HepG2 (cell line): ENCODE data around the gene FARSB. TPM values are rescaled to one million over a fixed set of nuclear protein-coding genes. Genes with fewer than 3 reads are reported as not detected.

Source experiments
- CHD4 ChIP-seq: fragments of 200-600 bp; sonication (generic); IDR thresholded peaks from 2 replicates; pipeline ENCODE4 v1.7.0; 2017; ENCODE audit warnings: mild to moderate bottlenecking, low read length, borderline replicate concordance
- ISX ChIP-seq: sonication (generic); formaldehyde crosslinking; conservative IDR thresholded peaks from 2 replicates; pipeline ENCODE4 v1.5.0; 2020; ENCODE audit warnings: missing genetic modification reagents
- MED1 ChIP-seq: sonication (generic); formaldehyde crosslinking; IDR thresholded peaks from 2 replicates; pipeline ENCODE4 v1.4.0; 2020; ENCODE audit warnings: missing genetic modification reagents
- MEIS2 ChIP-seq: sonication (generic); formaldehyde crosslinking; IDR thresholded peaks from 2 replicates; pipeline ENCODE4 v1.9.0; 2021; ENCODE audit warnings: mild to moderate bottlenecking, missing genetic modification reagents
- NCOA5 ChIP-seq: sonication (generic); formaldehyde crosslinking; IDR thresholded peaks from 2 replicates; pipeline ENCODE4 v1.4.0; 2020; ENCODE audit warnings: missing genetic modification reagents
- NFRKB ChIP-seq: fragments of 450-650 bp; IDR thresholded peaks from 2 replicates; pipeline ENCODE4 v1.6.1; 2017
- NR3C1 ChIP-seq: sonication (generic); formaldehyde crosslinking; IDR thresholded peaks from 2 replicates; pipeline ENCODE4 v1.4.0; 2020; ENCODE audit warnings: missing genetic modification reagents
- RARA ChIP-seq: IDR thresholded peaks from 2 replicates; pipeline ENCODE4 v1.6.1; 2016; ENCODE audit warnings: missing genetic modification reagents, missing compliant biosample characterization
- SOX13 ChIP-seq, 3 experiments: fragments of 450-650 bp in 1 of 3; sonication (generic) in 1 of 3; formaldehyde crosslinking in 1 of 3; IDR thresholded peaks in 2 of 3; conservative IDR thresholded peaks in 1 of 3; 2 replicates each; pipeline versions ENCODE4 v1.5.0 to v1.6.1; 2016 to 2020; ENCODE audit warnings: antibody characterized with exemption in 1 of 3, mild to moderate bottlenecking in 1 of 3, missing compliant biosample characterization in 1 of 3, missing genetic modification reagents in 1 of 3, moderate library complexity in 1 of 3
- ZFP62 ChIP-seq: sonication (generic); formaldehyde crosslinking; IDR thresholded peaks from 2 replicates; pipeline ENCODE4 v1.4.0; 2020; ENCODE audit warnings: missing genetic modification reagents
- ZFP82 ChIP-seq: sonication (generic); formaldehyde crosslinking; IDR thresholded peaks from 2 replicates; pipeline ENCODE4 v1.5.1; 2020; ENCODE audit warnings: mild to moderate bottlenecking, missing genetic modification reagents, borderline replicate concordance
- ZNF17 ChIP-seq: sonication (generic); formaldehyde crosslinking; IDR thresholded peaks from 2 replicates; pipeline ENCODE4 v1.5.0; 2020; ENCODE audit warnings: mild to moderate bottlenecking, missing genetic modification reagents
- ZNF282 ChIP-seq: fragments of 450-650 bp; IDR thresholded peaks from 2 replicates; pipeline ENCODE4 v1.6.1; 2018; ENCODE audit not compliant: partially characterized antibody
- ZNF652 ChIP-seq: IDR thresholded peaks from 2 replicates; pipeline ENCODE4 v1.6.1; 2016; ENCODE audit warnings: low read depth, borderline replicate concordance
- polyA plus RNA-seq, 8 experiments: library from polyadenylated mRNA; depleted of rRNA in 3 of 8; stranded (reverse) in 7 of 8; unstranded in 1 of 8; fragments of >200 nt; fragmentation: Illumina TruSeq in 4 of 8; extraction: Trizol in 4 of 8; gene quantifications; 2 replicates each; pipeline versions ENCODE4 v1.2.1 to v1.2.3, GENCODE V29; 2011 to 2016; ENCODE audit warnings: low read depth in 4 of 8, missing spikeins in 1 of 8, mixed read lengths in 1 of 8; ENCODE audit not compliant: insufficient read depth in 1 of 8
- total RNA-seq, 5 experiments: library from RNA; depleted of rRNA; stranded (reverse); fragments of >200 nt; fragmentation: Illumina TruSeq; extraction: Trizol; gene quantifications; 2 replicates each; pipeline ENCODE4 v1.2.3, GENCODE V29; 2016; ENCODE audit warnings: low read depth in 1 of 5
- TF ChIP-seq, protein P1 (sequence below): sonication (generic); formaldehyde crosslinking; IDR thresholded peaks from 2 replicates; pipeline ENCODE4 v1.4.0; 2020; ENCODE audit warnings: mild to moderate bottlenecking, low read depth, missing genetic modification reagents
- TF ChIP-seq, protein P2 (sequence below): sonication (generic); formaldehyde crosslinking; IDR thresholded peaks from 2 replicates; pipeline ENCODE4 v1.4.0; 2020; ENCODE audit warnings: missing genetic modification reagents
- TF ChIP-seq, protein P3 (sequence below): sonication (generic); formaldehyde crosslinking; IDR thresholded peaks from 2 replicates; pipeline ENCODE4 v1.4.0; 2020; ENCODE audit warnings: mild to moderate bottlenecking, missing genetic modification reagents
- TF ChIP-seq, protein P4 (sequence below): IDR thresholded peaks from 2 replicates; pipeline ENCODE4 v1.6.1; 2018; ENCODE audit warnings: missing genetic modification reagents, mild to moderate bottlenecking, missing compliant biosample characterization
- TF ChIP-seq, protein P5 (sequence below): sonication (generic); formaldehyde crosslinking; IDR thresholded peaks from 2 replicates; pipeline ENCODE4 v1.8.1; 2023; ENCODE audit warnings: missing genetic modification reagents, inconsistent platforms, borderline replicate concordance
- TF ChIP-seq, protein P6 (sequence below): sonication (generic); formaldehyde crosslinking; IDR thresholded peaks from 2 replicates; pipeline ENCODE4 v1.5.0; 2020; ENCODE audit warnings: mild to moderate bottlenecking, missing genetic modification reagents
- TF ChIP-seq, protein P7 (sequence below): IDR thresholded peaks from 2 replicates; pipeline ENCODE4 v1.6.1; 2016; ENCODE audit warnings: missing compliant biosample characterization, missing genetic modification reagents, borderline replicate concordance

FARSB gene
- total and polyA plus RNA-seq, 2 of the 13 experiments (the other 11 are each of a cell fraction or from before 2014, with no cell fraction given): 23.3 to 45.9 TPM

DNA sequence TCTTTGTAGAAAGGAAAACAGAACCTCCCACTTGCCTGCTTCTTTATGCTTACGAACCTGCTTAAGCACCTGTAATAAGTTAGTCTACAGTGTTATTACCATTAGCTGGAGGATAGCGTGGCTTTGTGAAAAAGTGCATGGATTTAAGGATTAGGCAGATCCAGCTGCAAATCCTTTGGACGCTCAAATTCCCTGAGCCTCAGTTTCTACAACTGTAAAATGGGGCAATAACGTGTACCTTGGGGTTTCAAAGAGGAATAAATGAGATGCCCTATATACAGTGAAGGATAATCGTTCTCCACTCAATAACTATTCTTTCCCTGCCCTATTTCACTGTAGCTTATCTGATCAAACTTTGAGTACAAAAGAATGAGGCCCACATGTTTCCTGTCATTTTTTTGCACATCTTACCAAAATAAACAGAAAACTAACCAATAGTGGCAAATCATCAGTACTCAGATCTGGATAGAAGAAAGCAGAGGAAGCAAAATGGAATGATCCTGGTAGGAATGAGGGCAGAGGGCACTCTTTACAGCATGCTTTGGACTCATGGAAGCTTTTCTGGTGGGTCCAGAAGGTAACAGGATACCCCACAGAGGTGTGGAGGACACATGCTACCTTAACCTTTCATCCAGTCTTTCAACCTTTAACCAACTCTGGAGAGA is 30.3 kb upstream of the FARSB start (continued):
- TF ChIP-seq SOX13 (IDR thresholded peaks at IDR 0.05) (no peak), SOX13 (CRISPR knock-in tag; conservative IDR thresholded peaks at IDR 0.05 in 1 of 2, IDR thresholded peaks at IDR 0.05 in 1 of 2) (peak in 1 of 2 experiments; percentile 55; a peak in 1 of 4 replicates), NFRKB (no peak), NR3C1 (CRISPR knock-in tag) (no peak), NCOA5 (CRISPR knock-in tag) (no peak), CHD4 (no peak), MED1 (CRISPR knock-in tag) (peak; percentile 62; the same call in 1 of the 2 replicates), ZFP62 (CRISPR knock-in tag) (no peak), MEIS2 (CRISPR knock-in tag) (no peak), ZNF652 (no peak), ZNF282 (no peak), ISX (no peak), ZNF17 (CRISPR knock-in tag) (no peak), RARA (CRISPR knock-in tag) (peak; percentile 42; the same call in 1 of the 2 replicates), ZFP82 (CRISPR knock-in tag) (no peak)
- TF ChIP-seq, protein P1, sequence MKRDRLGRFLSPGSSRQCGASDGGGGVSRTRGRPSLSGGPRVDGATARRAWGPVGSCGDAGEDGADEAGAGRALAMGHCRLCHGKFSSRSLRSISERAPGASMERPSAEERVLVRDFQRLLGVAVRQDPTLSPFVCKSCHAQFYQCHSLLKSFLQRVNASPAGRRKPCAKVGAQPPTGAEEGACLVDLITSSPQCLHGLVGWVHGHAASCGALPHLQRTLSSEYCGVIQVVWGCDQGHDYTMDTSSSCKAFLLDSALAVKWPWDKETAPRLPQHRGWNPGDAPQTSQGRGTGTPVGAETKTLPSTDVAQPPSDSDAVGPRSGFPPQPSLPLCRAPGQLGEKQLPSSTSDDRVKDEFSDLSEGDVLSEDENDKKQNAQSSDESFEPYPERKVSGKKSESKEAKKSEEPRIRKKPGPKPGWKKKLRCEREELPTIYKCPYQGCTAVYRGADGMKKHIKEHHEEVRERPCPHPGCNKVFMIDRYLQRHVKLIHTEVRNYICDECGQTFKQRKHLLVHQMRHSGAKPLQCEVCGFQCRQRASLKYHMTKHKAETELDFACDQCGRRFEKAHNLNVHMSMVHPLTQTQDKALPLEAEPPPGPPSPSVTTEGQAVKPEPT (CRISPR knock-in tag): no peak
- TF ChIP-seq, protein P2, sequence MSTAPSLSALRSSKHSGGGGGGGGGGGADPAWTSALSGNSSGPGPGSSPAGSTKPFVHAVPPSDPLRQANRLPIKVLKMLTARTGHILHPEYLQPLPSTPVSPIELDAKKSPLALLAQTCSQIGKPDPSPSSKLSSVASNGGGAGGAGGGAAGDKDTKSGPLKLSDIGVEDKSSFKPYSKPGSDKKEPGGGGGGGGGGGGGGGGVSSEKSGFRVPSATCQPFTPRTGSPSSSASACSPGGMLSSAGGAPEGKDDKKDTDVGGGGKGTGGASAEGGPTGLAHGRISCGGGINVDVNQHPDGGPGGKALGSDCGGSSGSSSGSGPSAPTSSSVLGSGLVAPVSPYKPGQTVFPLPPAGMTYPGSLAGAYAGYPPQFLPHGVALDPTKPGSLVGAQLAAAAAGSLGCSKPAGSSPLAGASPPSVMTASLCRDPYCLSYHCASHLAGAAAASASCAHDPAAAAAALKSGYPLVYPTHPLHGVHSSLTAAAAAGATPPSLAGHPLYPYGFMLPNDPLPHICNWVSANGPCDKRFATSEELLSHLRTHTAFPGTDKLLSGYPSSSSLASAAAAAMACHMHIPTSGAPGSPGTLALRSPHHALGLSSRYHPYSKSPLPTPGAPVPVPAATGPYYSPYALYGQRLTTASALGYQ (CRISPR knock-in tag): no peak
- TF ChIP-seq, protein P3, sequence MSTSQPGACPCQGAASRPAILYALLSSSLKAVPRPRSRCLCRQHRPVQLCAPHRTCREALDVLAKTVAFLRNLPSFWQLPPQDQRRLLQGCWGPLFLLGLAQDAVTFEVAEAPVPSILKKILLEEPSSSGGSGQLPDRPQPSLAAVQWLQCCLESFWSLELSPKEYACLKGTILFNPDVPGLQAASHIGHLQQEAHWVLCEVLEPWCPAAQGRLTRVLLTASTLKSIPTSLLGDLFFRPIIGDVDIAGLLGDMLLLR (CRISPR knock-in tag): no peak
- TF ChIP-seq, protein P4, sequence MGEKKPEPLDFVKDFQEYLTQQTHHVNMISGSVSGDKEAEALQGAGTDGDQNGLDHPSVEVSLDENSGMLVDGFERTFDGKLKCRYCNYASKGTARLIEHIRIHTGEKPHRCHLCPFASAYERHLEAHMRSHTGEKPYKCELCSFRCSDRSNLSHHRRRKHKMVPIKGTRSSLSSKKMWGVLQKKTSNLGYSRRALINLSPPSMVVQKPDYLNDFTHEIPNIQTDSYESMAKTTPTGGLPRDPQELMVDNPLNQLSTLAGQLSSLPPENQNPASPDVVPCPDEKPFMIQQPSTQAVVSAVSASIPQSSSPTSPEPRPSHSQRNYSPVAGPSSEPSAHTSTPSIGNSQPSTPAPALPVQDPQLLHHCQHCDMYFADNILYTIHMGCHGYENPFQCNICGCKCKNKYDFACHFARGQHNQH (CRISPR knock-in tag): no peak
- TF ChIP-seq, protein P5, sequence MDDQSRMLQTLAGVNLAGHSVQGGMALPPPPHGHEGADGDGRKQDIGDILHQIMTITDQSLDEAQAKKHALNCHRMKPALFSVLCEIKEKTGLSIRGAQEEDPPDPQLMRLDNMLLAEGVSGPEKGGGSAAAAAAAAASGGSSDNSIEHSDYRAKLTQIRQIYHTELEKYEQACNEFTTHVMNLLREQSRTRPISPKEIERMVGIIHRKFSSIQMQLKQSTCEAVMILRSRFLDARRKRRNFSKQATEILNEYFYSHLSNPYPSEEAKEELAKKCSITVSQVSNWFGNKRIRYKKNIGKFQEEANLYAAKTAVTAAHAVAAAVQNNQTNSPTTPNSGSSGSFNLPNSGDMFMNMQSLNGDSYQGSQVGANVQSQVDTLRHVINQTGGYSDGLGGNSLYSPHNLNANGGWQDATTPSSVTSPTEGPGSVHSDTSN (CRISPR knock-in tag): no peak
- TF ChIP-seq, protein P6, sequence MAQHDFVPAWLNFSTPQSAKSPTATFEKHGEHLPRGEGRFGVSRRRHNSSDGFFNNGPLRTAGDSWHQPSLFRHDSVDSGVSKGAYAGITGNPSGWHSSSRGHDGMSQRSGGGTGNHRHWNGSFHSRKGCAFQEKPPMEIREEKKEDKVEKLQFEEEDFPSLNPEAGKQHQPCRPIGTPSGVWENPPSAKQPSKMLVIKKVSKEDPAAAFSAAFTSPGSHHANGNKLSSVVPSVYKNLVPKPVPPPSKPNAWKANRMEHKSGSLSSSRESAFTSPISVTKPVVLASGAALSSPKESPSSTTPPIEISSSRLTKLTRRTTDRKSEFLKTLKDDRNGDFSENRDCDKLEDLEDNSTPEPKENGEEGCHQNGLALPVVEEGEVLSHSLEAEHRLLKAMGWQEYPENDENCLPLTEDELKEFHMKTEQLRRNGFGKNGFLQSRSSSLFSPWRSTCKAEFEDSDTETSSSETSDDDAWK (CRISPR knock-in tag): no peak
- TF ChIP-seq, protein P7, sequence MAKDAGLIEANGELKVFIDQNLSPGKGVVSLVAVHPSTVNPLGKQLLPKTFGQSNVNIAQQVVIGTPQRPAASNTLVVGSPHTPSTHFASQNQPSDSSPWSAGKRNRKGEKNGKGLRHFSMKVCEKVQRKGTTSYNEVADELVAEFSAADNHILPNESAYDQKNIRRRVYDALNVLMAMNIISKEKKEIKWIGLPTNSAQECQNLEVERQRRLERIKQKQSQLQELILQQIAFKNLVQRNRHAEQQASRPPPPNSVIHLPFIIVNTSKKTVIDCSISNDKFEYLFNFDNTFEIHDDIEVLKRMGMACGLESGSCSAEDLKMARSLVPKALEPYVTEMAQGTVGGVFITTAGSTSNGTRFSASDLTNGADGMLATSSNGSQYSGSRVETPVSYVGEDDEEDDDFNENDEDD (CRISPR knock-in tag): no peak
